Thymus (tissue), 11 donors: Measurements from ENCODE around the gene HEATR5A. TPM values are rescaled to one million over a fixed set of nuclear protein-coding genes. Genes with fewer than 3 reads are reported as not detected.
"Not testable (repeated sequence)": the region's sequence is repeated elsewhere in the genome, so short reads cannot be mapped to it uniquely, and the experiment has no call there.

Source experiments
- DNase-seq, 9 donors: peaks; one replicate each; pipeline ENCODE4 v3.0.0-alpha.2; 2013; ENCODE audit warnings: low spot score in 9 of 9, low read depth in 6 of 9, missing footprints in 1 of 9
- H3K27ac ChIP-seq, 2 donors: one replicate each; pipeline ENCODE4 v1.5.1; 2013; ENCODE audit warnings: control low read depth in 1 of 2, low read depth in 1 of 2, low read length in 1 of 2, mild to moderate bottlenecking in 1 of 2, moderate library complexity in 1 of 2
- H3K27me3 ChIP-seq, 2 donors: one replicate each; pipeline ENCODE4 v1.5.1; 2013; ENCODE audit warnings: low read length in 1 of 2; ENCODE audit not compliant: control insufficient read depth in 2 of 2, insufficient read depth in 1 of 2
- H3K36me3 ChIP-seq, 2 donors: one replicate each; pipeline ENCODE4 v1.5.1; 2013; ENCODE audit warnings: low read length in 1 of 2, mild to moderate bottlenecking in 1 of 2, moderate library complexity in 1 of 2; ENCODE audit not compliant: control insufficient read depth in 2 of 2, insufficient read depth in 2 of 2
- H3K4me1 ChIP-seq, 2 donors: one replicate each; pipeline ENCODE4 v1.5.1; 2013; ENCODE audit warnings: low read length in 2 of 2; ENCODE audit not compliant: control insufficient read depth in 2 of 2, insufficient read depth in 2 of 2
- H3K4me3 ChIP-seq, 2 donors: one replicate each; pipeline ENCODE4 v1.5.1; 2013; ENCODE audit warnings: low read length in 2 of 2, control low read depth in 1 of 2, mild to moderate bottlenecking in 1 of 2
- H3K9me3 ChIP-seq, 2 donors: one replicate each; pipeline ENCODE4 v1.5.1; 2013; ENCODE audit warnings: low read length in 1 of 2, mild to moderate bottlenecking in 1 of 2; ENCODE audit not compliant: control insufficient read depth in 2 of 2, insufficient read depth in 1 of 2
- WGBS: extraction: QIAGEN DNeasy Blood & Tissue Kit; methylation state at CpG from one replicate; pipeline ENCODE4 v1.1.7; 2013; 5-methylcytosine and 5-hydroxymethylcytosine counted together
- polyA plus RNA-seq: library from polyadenylated mRNA; stranded (reverse); fragments of 200-250 nt; gene quantifications from one replicate; pipeline ENCODE4 v1.2.3, GENCODE V29; 2013
- total RNA-seq: library from RNA; stranded (reverse); fragments of 120-200 nt; gene quantifications from one replicate; pipeline ENCODE4 v1.2.4, GENCODE V29; 2013
- donor health status: healthy.

The HEATR5A gene
- total and polyA plus RNA-seq, 2 donors: 7.5 to 10.9 TPM

GRCh38 chr14:31263485-31264133 is 156.7 kb downstream of the HEATR5A start:
- WGBS: 97% methylated on average over 2 of the region's 2 CpGs
- H3K27me3 ChIP-seq: no peaks in the 10 kb centered on the region
- H3K36me3 ChIP-seq: no peaks in the 10 kb centered on the region
- no peak overlapping the region for H3K27ac ChIP-seq
- H3K4me3 ChIP-seq: no peak overlapping the region
- DNase-seq: no peak
- H3K9me3 ChIP-seq: no peaks in the 10 kb centered on the region
- no peaks in the 10 kb centered on the region for H3K4me1 ChIP-seq

- DNase-seq: no peak
- 92% methylated on average over 6 of the region's 6 CpGs for WGBS
- H3K4me1 ChIP-seq: no peaks in the 10 kb centered on the region
These were observed 158.3 kb downstream of the HEATR5A start for GRCh38 chr14:31261859-31262731.

GRCh38 chr14:31261523-31261858 is 158.9 kb downstream of the HEATR5A start:
- no peak for DNase-seq
- WGBS: 97% methylated on average over 3 of the region's 3 CpGs
- no peak overlapping the region for H3K27ac ChIP-seq
- no peak overlapping the region for H3K4me3 ChIP-seq
- H3K27me3 ChIP-seq: no peaks in the 10 kb centered on the region
- no peaks in the 10 kb centered on the region for H3K9me3 ChIP-seq
- no peaks in the 10 kb centered on the region for H3K36me3 ChIP-seq
- H3K4me1 ChIP-seq: no peaks in the 10 kb centered on the region

More at GRCh38 chr14:31261859-31262731, 158.3 kb downstream of the HEATR5A start:
- Histone ChIP-seq H3K27me3 (no peaks in the 10 kb centered on the region), H3K9me3 (no peaks in the 10 kb centered on the region), H3K36me3 (no peaks in the 10 kb centered on the region), H3K4me3 (no peak overlapping the region), H3K27ac (no peak overlapping the region)

- not testable (repeated sequence) for DNase-seq, H3K4me1 ChIP-seq, H3K27me3 ChIP-seq, H3K27ac ChIP-seq, H3K9me3 ChIP-seq, H3K4me3 ChIP-seq, H3K36me3 ChIP-seq
- 97% methylated on average over 4 of the region's 4 CpGs for WGBS
These were observed 161.3 kb downstream of the HEATR5A start for GRCh38 chr14:31259040-31259435.

- Histone ChIP-seq H3K27me3 (no peaks in the 10 kb centered on the region), H3K9me3 (no peaks in the 10 kb centered on the region), H3K27ac (no peak overlapping the region), H3K4me1 (no peaks in the 10 kb centered on the region), H3K4me3 (no peak overlapping the region), H3K36me3 (no peaks in the 10 kb centered on the region)
- 99% methylated on average over 3 of the region's 3 CpGs for WGBS
- DNase-seq: no peak
These were observed 161.8 kb downstream of the HEATR5A start for GRCh38 chr14:31258427-31259039.

- WGBS: 93% methylated on average over 17 of the region's 17 CpGs
- DNase-seq, H3K4me3 ChIP-seq, H3K27ac ChIP-seq, H3K36me3 ChIP-seq, H3K27me3 ChIP-seq, H3K4me1 ChIP-seq, H3K9me3 ChIP-seq: not testable (repeated sequence)
These were observed 162.6 kb downstream of the HEATR5A start for GRCh38 chr14:31257554-31258426.

- no peak for DNase-seq
- Histone ChIP-seq H3K27me3 (no peaks in the 10 kb centered on the region), H3K4me1 (no peaks in the 10 kb centered on the region), H3K36me3 (no peaks in the 10 kb centered on the region), H3K4me3 (no peak overlapping the region), H3K27ac (no peak overlapping the region), H3K9me3 (no peaks in the 10 kb centered on the region)
- 98% methylated on average over 1 of the region's 1 CpG for WGBS
These were observed 163.2 kb downstream of the HEATR5A start for GRCh38 chr14:31257244-31257553.

GRCh38 chr14:31256534-31257243 is 163.7 kb downstream of the HEATR5A start:
- no peaks in the 10 kb centered on the region for H3K27me3 ChIP-seq
- no peak overlapping the region for H3K4me3 ChIP-seq
- H3K36me3 ChIP-seq: no peaks in the 10 kb centered on the region
- WGBS: 96% methylated on average over 5 of the region's 5 CpGs
- no peaks in the 10 kb centered on the region for H3K4me1 ChIP-seq
- no peak for DNase-seq
- H3K27ac ChIP-seq: no peak overlapping the region
- no peaks in the 10 kb centered on the region for H3K9me3 ChIP-seq
